Activated CD8-positive, alpha-beta memory T cell treated with anti-CD3 and anti-CD28 coated beads, Interleukin-2, amount 50 U/mL, for 1 hour (primary cell): ENCODE measurements around the gene GLS2.
A peak's percentile ranks its signal among the peaks of the same experiment; 100 is the strongest.
"Not testable (repeated sequence)": the region's sequence is repeated elsewhere in the genome, so short reads cannot be mapped to it uniquely, and the experiment has no call there.

Experiments
- DNase-seq: peaks from one replicate; pipeline ENCODE4 v3.0.0-alpha.2; 2020; ENCODE audit errors: extremely low read depth

Gene GLS2

DNA sequence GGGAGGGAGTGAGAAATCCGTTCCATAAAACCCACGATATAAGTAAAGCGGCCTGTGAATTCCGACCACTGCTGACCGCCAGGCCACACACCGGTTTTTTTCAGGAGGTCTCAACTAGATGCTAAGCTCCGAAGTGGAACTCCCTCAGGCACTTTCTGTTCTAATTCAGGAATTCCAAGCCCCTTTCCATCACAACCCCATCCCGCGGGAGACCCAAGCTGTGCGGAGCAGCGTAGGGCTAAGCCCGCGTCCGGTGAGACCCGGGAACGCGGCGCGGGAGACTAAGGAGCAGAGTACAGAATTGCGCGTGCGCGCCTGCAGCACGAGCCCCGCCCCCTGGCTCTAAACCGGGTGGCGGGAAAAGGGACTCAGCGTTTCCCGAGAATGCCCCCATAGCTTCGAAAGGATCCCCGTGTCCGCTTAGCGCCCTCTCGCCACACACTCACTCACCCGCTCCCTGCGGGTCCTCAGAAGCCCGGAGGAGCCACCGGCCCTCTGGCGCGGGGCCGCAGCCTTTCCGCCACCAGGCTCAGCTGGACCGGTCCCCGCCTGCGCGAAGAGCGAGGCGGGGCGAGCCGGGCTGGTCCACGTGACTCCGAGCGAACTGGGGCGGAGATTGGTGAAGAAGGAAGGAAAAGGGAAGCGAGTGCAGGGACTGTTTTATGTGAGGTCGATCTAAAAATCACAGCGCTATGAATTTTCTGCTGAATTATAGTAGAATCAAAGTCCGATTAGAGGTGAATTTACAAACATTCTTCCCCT lies 38.9 kb downstream of the GLS2 start, which contains the start of gene TIMELESS:
Gene TIMELESS, minus strand, starts transcription at position 567 of the 762 bp plus-strand sequence. CDS start 15,256 bp downstream, outside the sequence.
- DNase-seq: peak; percentile 56

DNA sequence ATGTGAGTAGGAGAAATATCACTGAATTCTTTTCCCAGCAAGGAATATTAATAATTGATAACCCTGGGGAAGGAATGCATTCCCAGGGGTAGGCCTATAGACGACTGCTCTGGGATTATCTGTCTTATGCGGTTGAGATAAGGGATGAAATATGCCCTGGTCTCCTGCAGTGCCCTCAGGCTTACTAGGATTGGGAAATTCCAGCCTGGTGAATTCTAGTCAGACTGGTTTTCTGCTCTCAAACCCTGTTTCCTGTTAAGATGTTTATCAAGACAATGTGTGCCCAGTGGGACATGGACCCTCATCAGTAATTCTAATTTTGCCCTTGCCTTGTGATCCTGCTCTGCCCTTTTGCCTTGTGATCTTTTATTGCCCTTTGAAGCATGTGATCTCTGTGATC lies 44.8 kb downstream of the GLS2 start:
- not testable (repeated sequence) for DNase-seq

DNA sequence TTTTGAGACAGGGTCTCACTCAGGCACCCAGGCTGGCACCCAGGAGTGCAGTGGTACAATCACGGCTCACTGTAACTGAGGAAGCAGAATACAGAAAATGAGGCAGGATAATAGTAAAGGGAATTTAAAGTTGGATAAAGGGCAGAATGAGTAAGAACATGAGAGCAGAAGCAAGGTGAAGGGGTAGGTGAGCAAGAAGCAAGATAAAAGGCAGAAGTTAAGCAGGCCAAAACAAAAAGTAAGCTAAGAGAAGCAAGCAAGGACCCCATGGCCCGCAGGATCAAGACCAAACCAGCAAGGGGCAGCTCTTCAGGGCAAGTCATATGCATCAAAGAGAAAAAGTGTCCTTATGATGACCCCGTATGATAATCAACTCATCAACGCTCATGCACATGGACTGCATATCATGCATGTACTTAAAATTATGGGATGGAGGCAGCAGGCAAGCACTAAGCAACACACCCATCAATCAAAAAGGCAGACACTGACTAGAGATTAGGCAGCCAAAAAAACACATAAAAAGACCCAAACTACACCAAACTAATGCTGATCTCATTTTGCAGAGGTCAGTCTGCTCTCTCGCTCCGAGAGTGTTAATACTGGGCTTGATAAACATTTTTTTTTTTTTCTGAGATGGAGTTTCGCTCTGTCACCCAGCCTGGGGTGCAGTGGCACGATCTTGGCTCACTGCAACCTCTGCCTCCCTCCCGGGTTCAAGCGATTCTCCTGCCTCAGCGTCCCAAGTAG lies 50.4 kb downstream of the GLS2 start:
- DNase-seq: no peak

DNA sequence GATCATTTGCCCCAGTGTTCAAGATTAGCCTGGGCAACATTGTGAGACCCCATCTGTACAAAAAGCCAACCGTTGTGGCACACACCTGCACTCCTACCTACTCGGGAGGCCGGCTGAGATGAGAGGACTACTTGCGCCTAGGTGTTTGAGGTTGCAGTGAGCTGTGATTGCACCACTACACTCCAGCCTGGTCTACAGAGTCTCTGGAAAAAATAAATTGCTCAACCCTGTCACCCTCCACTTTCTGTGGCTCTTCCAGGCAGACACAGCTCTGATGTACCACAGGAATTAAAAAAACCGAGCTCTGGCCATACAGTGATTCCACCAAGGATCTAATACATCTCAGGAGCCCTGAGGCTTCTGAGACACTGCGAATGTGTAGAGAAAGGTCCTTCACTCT lies 53.1 kb downstream of the GLS2 start:
- DNase-seq: no peak

DNA sequence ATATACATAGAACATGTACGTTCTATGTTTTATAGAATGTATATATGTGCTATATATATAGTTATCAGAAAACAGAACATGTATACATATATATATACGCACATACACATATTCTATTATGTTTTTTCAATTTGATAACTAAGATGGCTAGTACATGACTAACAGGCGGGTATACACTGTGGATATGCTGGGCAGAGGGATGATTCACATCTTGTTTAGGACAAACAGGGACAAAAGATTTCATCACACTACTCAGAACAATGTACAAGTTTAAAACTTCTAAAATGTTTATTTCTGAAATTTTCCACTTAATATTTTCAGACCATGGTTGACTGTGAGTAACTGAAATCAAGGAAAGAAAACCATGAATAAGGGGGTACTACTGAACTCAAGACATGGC lies 56.1 kb downstream of the GLS2 start:
- no peak for DNase-seq

DNA sequence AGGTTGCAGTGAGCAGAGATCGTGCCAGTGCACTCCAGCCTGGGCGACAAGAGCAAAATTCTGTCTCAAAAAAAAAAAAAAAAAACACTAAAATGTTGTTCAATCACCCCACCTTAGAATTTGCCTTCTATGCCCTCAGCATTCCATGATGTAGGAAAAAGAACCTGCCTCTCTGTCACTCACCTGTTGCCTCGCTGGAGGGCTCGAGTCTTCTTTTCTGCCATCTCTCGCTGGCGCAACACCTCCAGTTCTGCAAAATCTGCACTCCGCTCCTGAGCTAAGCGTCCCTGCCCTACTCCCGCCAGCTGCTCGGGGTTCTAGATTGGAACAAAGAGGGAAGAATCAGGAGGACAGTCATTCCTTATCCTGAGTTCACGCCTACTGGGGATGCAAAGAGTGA lies 56.7 kb downstream of the GLS2 start:
- no peak for DNase-seq

DNA sequence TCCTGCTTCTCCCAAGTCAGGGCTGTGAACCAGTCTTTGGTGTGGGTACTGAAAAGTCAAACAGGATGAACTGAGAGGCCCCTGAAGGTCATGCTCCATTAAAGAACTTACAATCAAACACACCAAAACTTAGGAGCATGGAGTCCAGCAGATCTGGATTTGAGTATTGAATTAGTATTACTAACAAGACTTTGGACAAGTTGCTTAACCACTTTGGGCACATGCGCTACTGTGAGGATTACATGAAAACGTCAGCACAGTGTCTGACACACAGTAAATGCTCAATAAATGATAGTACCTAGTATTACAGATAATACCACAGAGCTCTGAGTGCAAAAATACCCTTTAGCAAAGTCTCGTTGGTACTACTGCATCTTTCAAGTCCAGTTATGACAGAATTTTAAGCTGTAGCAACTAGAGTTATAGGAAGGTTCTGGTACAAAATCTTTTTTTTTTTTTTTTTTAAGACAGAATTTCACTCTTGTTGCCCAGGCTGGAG lies 62.0 kb downstream of the GLS2 start:
- DNase-seq: no peak

DNA sequence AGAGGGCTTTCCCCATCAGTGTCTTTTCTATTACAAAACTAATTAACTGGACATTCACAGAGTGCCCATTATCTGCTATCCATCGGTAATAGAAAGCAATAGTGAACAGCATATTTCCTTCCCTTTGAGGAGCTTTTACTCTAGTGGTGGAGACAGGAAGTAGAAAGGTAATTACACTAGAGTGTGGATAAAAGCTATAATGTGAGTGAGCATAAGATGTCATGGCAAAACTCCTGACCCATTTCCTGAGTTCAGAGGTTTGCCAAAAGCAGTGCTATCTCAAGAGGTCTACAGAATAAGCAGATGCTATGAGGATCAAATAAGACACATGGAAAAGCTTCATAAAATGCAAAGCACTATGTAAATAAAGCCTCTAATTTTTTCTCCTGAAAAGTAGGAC lies 62.8 kb downstream of the GLS2 start:
- no peak for DNase-seq
